Lung (tissue), 12 donors: ENCODE results near the gene KHDC3L. TPM values are rescaled to one million over a fixed set of nuclear protein-coding genes. Genes with fewer than 3 reads are reported as not detected.

ENCODE experiments used
- ATAC-seq: fragments of 200-7000 bp; cut with Tn5 transposase; one replicate; pipeline ENCODE4 v1.9.1; 2020; ENCODE audit warnings: moderate number of reproducible peaks; ENCODE audit not compliant: insufficient read depth, low FRiP score
- DNase-seq, 3 donors: peaks; one replicate each; pipeline ENCODE4 v3.0.0-alpha.2; 2013 to 2017
- H3K27ac ChIP-seq, 2 donors: one replicate each; pipeline ENCODE4 v1.5.1; 2013; ENCODE audit warnings: mild to moderate bottlenecking in 2 of 2, moderate library complexity in 2 of 2, control low read depth in 1 of 2, inconsistent platforms in 1 of 2, low read depth in 1 of 2, low read length in 1 of 2
- H3K27me3 ChIP-seq, 3 donors: one replicate each; pipeline ENCODE4 v1.5.1; 2013; ENCODE audit warnings: low read length in 2 of 3; ENCODE audit not compliant: control insufficient read depth in 3 of 3, insufficient read depth in 3 of 3
- H3K36me3 ChIP-seq, 4 donors: one replicate each; pipeline ENCODE4 v1.5.1; 2013; ENCODE audit warnings: low read length in 4 of 4, mild to moderate bottlenecking in 1 of 4, moderate library complexity in 1 of 4; ENCODE audit not compliant: control insufficient read depth in 4 of 4, insufficient read depth in 4 of 4
- H3K4me1 ChIP-seq, 5 donors: one replicate each; pipeline ENCODE4 v1.5.1; 2013; ENCODE audit warnings: low read length in 5 of 5, mild to moderate bottlenecking in 2 of 5, moderate library complexity in 1 of 5; ENCODE audit not compliant: control insufficient read depth in 5 of 5, insufficient read depth in 5 of 5
- H3K4me3 ChIP-seq: one replicate; pipeline ENCODE4 v1.5.1; 2013; ENCODE audit warnings: mild to moderate bottlenecking, control low read depth, moderate library complexity
- H3K9ac ChIP-seq, 2 donors: one replicate each; pipeline ENCODE4 v1.5.1; 2013; ENCODE audit warnings: low read length in 2 of 2, control low read depth in 1 of 2; ENCODE audit not compliant: insufficient read depth in 1 of 2
- H3K9me3 ChIP-seq, 4 donors: one replicate each; pipeline ENCODE4 v1.5.1; 2013; ENCODE audit warnings: low read length in 3 of 4, mild to moderate bottlenecking in 1 of 4, moderate library complexity in 1 of 4; ENCODE audit not compliant: control insufficient read depth in 4 of 4, insufficient read depth in 3 of 4
- CTCF ChIP-seq: IDR thresholded peaks from 2 replicates; pipeline ENCODE4 v1.5.1; 2012; ENCODE audit warnings: mild to moderate bottlenecking; ENCODE audit errors: control extremely low read depth, extremely low read depth
- WGBS, 2 donors: extraction: QIAGEN DNeasy Blood & Tissue Kit; methylation state at CpG; one replicate each; pipeline ENCODE4 v1.1.7; 2013; 5-methylcytosine and 5-hydroxymethylcytosine counted together
- polyA plus RNA-seq, 2 donors: library from polyadenylated mRNA; stranded (reverse); fragments of 200-250 nt; gene quantifications; one replicate each; pipeline ENCODE4 v1.2.1, GENCODE V29; 2013
- total RNA-seq, 2 donors: library from RNA; depleted of rRNA in 1 of 2; stranded (reverse); fragments of >200 nt in 1 of 2; gene quantifications; one replicate each; pipeline ENCODE4 v1.2.1, GENCODE V29; 2014 to 2021
- donor health status: control.
- donor health status: control.
- donor health status: Bipolar disorder and iron deficiency.
- donor health status: healthy.
- donor health status: DM: yes; HTN: yes; CAD: no.

The KHDC3L gene
- total and polyA plus RNA-seq, 4 donors = not detected

DNA sequence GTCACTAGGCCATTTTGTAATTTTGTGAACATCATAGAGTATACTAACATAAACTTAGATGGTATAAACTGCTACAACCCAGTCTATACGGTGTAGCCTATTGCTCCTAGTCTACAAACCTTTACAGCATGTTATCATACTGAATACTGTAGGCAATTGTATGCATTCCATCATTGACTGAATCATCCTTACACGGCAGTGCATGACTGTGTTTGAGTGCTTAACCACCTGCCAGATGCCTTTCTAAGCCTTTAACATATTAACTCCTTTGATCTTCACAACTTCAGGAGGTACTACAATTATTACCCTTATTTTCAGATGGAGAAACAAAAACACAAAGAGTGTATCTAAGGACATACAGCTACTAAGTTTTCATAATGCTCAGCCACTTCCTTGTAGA, 22.4 kb upstream of the KHDC3L start:
- Histone ChIP-seq H3K9me3 (no peaks in the 10 kb centered on the region), H3K4me1 (peaks cover 0 to 9% (median 0%) of the 10 kb centered on the region in 5 donors), H3K4me3 (no peak overlapping the region), H3K27ac (no peak overlapping the region), H3K9ac (no peak overlapping the region), H3K36me3 (no peaks in the 10 kb centered on the region), H3K27me3 (no peaks in the 10 kb centered on the region)
- ATAC-seq (no peak), DNase-seq (no peak)
- TF ChIP-seq CTCF = no peak
- WGBS, 2 donors = 62 to 82% methylated on average over 2 of the region's 2 CpGs

DNA sequence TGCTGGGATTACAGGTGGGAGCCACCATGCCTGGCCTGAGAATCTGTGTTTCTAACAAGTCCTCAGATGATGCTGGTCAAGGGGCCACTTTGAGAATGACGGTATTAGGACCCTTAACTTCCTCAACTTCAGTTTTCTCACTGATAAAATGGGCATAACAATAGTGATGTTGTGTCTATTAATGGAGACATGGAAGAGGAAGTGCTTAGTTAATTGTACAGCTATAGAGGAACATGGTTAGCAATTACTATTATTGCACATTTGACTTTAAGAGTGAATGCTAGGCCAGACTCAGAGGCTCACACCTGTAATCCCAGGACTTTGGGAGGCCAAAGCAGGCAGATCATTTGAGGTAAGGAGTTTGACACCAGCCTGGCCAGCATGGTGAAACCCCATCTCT, 21.1 kb upstream of the KHDC3L start:
- Histone ChIP-seq H3K36me3 (no peaks in the 10 kb centered on the region), H3K9me3 (no peaks in the 10 kb centered on the region), H3K27ac (no peak overlapping the region), H3K9ac (no peak overlapping the region), H3K4me3 (no peak overlapping the region), H3K27me3 (no peaks in the 10 kb centered on the region), H3K4me1 (peaks cover 0 to 9% (median 0%) of the 10 kb centered on the region in 5 donors)
- ATAC-seq = no peak
- 78 to 81% methylated on average over 1 of the region's 1 CpG for WGBS, 2 donors
- no peak for DNase-seq
- TF ChIP-seq CTCF = no peak

- no peak overlapping the region for H3K9ac ChIP-seq
Observed at GRCh38 chr6:73342174-73342573, 20.3 kb upstream of the KHDC3L start.

More at GRCh38 chr6:73342174-73342573, 20.3 kb upstream of the KHDC3L start:
- 76 to 85% methylated on average over 4 to 5 of the region's 5 CpGs for WGBS, 2 donors
- TF ChIP-seq CTCF = no peak
- no peak for DNase-seq
- no peak for ATAC-seq
- H3K27me3 ChIP-seq = no peaks in the 10 kb centered on the region
- H3K9me3 ChIP-seq = no peaks in the 10 kb centered on the region
- H3K36me3 ChIP-seq = no peaks in the 10 kb centered on the region
- no peak overlapping the region for H3K4me3 ChIP-seq
- no peak overlapping the region for H3K27ac ChIP-seq
- H3K4me1 ChIP-seq = peaks cover 0 to 14% (median 0%) of the 10 kb centered on the region in 5 donors
